ENCODE measurements around the gene FAM241B. TPM values are rescaled to one million over a fixed set of nuclear protein-coding genes. Genes with fewer than 3 reads are reported as not detected.

The FAM241B gene
- total RNA-seq, 6 experiments from 2014 or later, result 0.20 to 0.43 (median 0.30) TPM; not detected in 2

DNA sequence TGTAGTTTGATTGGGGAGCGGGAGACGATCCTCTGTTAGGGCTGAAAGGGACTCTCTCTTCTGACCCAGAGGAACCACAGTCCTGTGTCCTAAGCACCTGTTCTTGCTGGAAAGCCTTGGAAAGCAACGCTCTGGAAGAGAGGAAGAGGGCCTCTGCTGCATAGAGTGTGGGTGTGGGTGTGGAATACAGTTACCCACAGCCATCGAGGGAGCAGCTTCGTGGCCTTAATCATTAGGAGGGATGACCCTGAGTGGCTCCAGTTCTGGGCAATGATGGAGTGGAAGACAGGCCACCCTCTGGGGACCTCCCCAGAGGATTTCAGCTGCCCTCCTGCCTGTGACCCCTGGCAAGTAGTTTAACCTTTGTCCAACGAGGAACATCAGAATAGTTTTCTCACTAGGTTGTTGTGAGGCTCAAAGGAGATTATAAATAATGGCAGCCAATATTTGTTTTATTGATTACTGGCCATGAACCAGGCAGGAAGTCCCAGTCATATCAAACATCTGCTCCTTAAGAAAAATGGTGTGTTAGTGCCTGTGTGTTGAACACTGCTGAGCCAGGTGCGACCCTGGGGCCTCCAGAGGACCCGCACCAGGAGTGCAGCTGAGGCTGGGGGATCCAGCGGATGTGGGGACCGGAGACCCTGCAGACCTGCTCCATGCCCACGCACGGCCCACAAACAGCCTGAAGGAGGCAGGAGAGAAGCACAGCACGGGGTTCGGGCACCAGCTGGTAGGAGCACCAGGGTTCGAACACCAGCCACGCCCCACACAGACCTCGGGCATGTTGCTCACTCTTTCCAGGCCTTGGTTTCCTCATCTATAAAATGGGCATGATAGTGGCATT is 35.6 kb downstream of the FAM241B start:
- Mint-ChIP-seq H3K9me3 (no peaks in the 10 kb centered on the region; the same call in 1 of the 2 replicates), H3K27me3 (ENCODE audit: insufficient read depth) (peaks cover 78% of the 10 kb centered on the region), H3K4me1 (ENCODE audit: low read depth) (no peaks in the 10 kb centered on the region), H3K27ac (no peak overlapping the region), H3K36me3 (ENCODE audit: low read depth) (no peaks in the 10 kb centered on the region), H3K4me3 (no peak overlapping the region)
- no peak for DNase-seq
- TF ChIP-seq, protein P1, sequence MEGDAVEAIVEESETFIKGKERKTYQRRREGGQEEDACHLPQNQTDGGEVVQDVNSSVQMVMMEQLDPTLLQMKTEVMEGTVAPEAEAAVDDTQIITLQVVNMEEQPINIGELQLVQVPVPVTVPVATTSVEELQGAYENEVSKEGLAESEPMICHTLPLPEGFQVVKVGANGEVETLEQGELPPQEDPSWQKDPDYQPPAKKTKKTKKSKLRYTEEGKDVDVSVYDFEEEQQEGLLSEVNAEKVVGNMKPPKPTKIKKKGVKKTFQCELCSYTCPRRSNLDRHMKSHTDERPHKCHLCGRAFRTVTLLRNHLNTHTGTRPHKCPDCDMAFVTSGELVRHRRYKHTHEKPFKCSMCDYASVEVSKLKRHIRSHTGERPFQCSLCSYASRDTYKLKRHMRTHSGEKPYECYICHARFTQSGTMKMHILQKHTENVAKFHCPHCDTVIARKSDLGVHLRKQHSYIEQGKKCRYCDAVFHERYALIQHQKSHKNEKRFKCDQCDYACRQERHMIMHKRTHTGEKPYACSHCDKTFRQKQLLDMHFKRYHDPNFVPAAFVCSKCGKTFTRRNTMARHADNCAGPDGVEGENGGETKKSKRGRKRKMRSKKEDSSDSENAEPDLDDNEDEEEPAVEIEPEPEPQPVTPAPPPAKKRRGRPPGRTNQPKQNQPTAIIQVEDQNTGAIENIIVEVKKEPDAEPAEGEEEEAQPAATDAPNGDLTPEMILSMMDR (IDR thresholded peaks at IDR 0.05), result peak; percentile 10; the same call in 1 of the 2 replicates

DNA sequence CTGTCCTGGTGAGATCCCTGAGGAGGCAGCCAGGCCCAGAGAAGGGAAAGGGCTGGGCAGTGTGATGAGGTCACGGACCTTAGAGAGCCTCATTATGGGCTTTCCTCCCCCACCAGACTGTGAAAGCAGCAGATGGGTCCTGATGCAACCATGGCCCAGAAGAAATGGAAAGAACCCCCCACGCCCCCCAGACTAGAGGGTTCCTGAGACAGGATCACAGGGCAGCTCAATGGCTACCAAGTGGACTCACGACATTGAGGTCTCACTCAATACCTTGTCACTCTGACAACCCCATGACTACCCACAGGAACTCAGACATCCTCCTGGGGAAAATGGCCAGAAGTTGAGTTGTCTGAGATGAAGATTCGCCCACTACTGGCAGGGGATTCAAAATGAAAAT is 36.7 kb downstream of the FAM241B start:
- H3K9me3 Mint-ChIP-seq, result no peaks in the 10 kb centered on the region; the same call in 1 of the 2 replicates
- TF ChIP-seq, protein P1 (IDR thresholded peaks at IDR 0.05), result no peak
- no peaks in the 10 kb centered on the region for H3K36me3 Mint-ChIP-seq (ENCODE audit: low read depth)
- no peak overlapping the region for H3K4me3 Mint-ChIP-seq
- no peaks in the 10 kb centered on the region for H3K4me1 Mint-ChIP-seq (ENCODE audit: low read depth)
- no peak overlapping the region for H3K27ac Mint-ChIP-seq
- H3K27me3 Mint-ChIP-seq (ENCODE audit: insufficient read depth), result peaks cover 70% of the 10 kb centered on the region
- no peak for DNase-seq

DNA sequence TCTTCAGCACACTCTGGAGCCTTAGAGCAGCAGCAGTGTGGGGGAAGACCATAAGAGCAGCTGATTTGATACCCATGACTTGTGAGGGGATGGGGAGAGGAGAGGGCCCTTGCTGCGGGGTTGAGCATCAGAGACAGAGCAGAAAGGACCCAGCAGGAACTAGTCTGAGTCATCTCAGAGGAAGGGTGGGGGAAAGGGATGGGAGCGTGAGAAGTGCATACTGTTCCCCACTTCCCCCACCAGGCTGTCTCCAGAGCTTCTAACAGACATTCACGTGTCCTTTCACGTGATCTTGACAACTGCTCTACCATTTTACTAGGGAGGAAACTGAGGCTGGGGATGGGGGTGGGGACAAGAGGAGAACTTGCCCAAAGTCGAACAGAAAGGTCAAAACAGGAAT is 38.7 kb downstream of the FAM241B start:
- peak; percentile 5 for DNase-seq
- TF ChIP-seq, protein P1 (IDR thresholded peaks at IDR 0.05), result no peak
- Mint-ChIP-seq H3K27ac (no peak overlapping the region), H3K4me3 (no peak overlapping the region), H3K9me3 (no peaks in the 10 kb centered on the region; the same call in 1 of the 2 replicates), H3K27me3 (ENCODE audit: insufficient read depth) (peaks cover 60% of the 10 kb centered on the region), H3K4me1 (ENCODE audit: low read depth) (no peaks in the 10 kb centered on the region), H3K36me3 (ENCODE audit: low read depth) (no peaks in the 10 kb centered on the region)

DNA sequence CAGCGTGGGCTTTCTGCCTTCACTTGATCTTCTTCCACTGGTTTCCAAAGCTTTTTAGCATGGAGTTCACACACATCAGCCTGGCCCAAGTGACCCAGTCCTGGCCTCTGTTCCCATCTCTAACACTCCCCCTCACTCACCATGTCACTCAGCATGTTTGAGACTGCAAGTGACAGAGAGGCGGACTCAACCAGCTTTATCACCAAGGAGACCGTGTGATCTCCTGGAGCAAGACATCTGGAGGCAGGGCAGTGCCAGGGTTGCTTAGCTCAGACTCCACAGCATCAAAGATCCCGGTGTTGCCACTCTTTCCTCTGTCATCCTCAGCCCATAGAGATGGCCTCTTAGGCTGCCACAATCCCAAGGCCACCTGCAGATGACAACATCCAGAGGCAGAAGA is 39.4 kb downstream of the FAM241B start:
- no peak overlapping the region for H3K4me3 Mint-ChIP-seq
- no peaks in the 10 kb centered on the region; the same call in 1 of the 2 replicates for H3K9me3 Mint-ChIP-seq
- peaks cover 53% of the 10 kb centered on the region for H3K27me3 Mint-ChIP-seq (ENCODE audit: insufficient read depth)
- no peaks in the 10 kb centered on the region for H3K36me3 Mint-ChIP-seq (ENCODE audit: low read depth)
- H3K27ac Mint-ChIP-seq, result no peak overlapping the region
- DNase-seq, result no peak
- TF ChIP-seq, protein P1 (IDR thresholded peaks at IDR 0.05), result no peak
- no peaks in the 10 kb centered on the region for H3K4me1 Mint-ChIP-seq (ENCODE audit: low read depth)

DNA sequence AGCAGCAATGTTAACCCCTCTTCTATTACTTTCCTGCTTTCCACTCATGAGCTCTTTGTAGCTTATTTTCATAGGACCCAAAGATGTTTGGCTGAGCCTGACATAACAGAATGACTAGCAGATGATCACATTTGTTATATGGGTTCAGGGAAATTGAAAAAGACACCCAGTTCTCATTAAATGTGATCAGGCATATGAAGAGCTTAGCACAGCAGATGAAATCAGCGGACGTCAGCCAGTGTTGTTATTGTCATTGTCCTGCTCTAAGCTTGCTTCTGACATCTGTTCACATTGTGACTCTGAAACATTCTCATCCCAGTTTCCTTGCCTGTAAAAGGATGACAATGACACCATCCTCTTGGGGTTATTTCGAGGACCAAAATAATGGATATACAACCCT is 43.5 kb downstream of the FAM241B start:
- Mint-ChIP-seq H3K36me3 (ENCODE audit: low read depth) (no peaks in the 10 kb centered on the region), H3K4me3 (no peak overlapping the region), H3K27me3 (ENCODE audit: insufficient read depth) (peaks cover 39% of the 10 kb centered on the region), H3K9me3 (no peaks in the 10 kb centered on the region; the same call in 1 of the 2 replicates), H3K4me1 (ENCODE audit: low read depth) (no peaks in the 10 kb centered on the region), H3K27ac (no peak overlapping the region)
- DNase-seq, result no peak
- TF ChIP-seq, protein P1 (IDR thresholded peaks at IDR 0.05), result no peak
